AG10803 (cell line): ENCODE data around the gene GALK1.

Experiments
- DNase-seq: peaks from one replicate; pipeline ENCODE4 v3.0.0; 2010; ENCODE audit warnings: low read depth
- H3K4me3 ChIP-seq: 2 replicates; pipeline ENCODE4 v1.5.1; 2011; ENCODE audit warnings: mild to moderate bottlenecking, low read length, control low read depth
- TF ChIP-seq, protein P1 (sequence below): conservative IDR thresholded peaks from 2 replicates; pipeline ENCODE4 v1.5.1; 2011; ENCODE audit warnings: mild to moderate bottlenecking, low read length, control low read depth, inconsistent platforms

GALK1 gene

DNA sequence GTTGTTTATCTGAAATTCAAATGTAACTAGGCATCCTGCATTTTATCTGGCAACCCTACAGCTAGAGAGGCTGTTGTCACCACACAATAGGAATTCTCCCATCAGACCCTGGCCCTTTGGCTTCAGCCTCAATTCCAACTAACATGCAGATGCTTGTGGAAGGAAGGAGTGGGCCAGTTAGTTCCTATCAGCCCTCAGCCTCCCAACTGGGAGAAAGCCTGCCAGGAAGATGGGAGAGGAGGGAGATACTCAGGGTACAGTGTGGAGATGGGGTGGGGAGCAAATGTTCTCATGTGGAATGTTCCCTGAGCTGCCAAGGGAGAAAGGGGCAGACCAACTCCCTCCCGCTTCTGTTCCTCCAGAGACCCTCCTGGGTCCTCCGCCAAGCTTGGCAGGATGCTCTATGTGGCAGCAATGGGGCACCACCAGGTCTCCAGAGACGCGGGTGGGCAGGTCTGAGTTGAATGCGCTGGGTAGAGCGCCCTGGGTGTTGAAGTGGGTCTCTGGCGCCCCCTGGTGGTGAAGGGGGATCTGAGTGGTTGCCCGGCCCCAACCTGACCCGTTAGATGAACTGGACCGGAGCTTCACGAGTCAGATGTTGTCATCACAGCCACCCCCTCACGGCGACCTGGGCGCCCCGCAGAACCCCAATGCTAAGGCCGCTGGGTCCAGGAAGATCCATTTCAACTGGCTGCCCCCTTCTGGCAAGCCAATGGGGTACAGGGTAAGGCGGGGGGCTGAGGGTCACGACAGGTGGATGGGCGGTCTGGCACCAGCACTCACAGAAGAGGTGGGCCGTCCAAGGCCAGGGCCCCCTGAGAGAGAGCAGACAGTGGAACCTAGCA, 15.2 kb downstream of the GALK1 start:
- H3K4me3 ChIP-seq, result peak overlapping the region; percentile 31; the same call in 1 of the 2 replicates
- DNase-seq, result peak; percentile 61
- TF ChIP-seq, protein P1, sequence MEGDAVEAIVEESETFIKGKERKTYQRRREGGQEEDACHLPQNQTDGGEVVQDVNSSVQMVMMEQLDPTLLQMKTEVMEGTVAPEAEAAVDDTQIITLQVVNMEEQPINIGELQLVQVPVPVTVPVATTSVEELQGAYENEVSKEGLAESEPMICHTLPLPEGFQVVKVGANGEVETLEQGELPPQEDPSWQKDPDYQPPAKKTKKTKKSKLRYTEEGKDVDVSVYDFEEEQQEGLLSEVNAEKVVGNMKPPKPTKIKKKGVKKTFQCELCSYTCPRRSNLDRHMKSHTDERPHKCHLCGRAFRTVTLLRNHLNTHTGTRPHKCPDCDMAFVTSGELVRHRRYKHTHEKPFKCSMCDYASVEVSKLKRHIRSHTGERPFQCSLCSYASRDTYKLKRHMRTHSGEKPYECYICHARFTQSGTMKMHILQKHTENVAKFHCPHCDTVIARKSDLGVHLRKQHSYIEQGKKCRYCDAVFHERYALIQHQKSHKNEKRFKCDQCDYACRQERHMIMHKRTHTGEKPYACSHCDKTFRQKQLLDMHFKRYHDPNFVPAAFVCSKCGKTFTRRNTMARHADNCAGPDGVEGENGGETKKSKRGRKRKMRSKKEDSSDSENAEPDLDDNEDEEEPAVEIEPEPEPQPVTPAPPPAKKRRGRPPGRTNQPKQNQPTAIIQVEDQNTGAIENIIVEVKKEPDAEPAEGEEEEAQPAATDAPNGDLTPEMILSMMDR, result peak; percentile 80

DNA sequence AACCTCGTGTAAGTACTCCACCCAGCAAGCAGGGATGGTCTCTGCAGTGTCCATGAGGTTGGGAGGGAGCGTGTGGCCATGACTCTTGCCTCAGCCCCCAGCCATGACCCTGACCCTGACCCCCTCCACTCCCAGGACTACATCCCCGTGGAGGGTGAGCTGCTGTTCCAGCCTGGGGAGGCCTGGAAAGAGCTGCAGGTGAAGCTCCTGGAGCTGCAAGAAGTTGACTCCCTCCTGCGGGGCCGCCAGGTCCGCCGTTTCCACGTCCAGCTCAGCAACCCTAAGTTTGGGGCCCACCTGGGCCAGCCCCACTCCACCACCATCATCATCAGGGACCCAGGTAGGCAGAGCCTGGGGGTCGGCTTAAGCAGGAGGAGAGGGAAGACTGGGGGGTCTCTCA, 16.3 kb downstream of the GALK1 start:
- no peak overlapping the region for H3K4me3 ChIP-seq
- DNase-seq, result no peak
- TF ChIP-seq, protein P1, result no peak

DNA sequence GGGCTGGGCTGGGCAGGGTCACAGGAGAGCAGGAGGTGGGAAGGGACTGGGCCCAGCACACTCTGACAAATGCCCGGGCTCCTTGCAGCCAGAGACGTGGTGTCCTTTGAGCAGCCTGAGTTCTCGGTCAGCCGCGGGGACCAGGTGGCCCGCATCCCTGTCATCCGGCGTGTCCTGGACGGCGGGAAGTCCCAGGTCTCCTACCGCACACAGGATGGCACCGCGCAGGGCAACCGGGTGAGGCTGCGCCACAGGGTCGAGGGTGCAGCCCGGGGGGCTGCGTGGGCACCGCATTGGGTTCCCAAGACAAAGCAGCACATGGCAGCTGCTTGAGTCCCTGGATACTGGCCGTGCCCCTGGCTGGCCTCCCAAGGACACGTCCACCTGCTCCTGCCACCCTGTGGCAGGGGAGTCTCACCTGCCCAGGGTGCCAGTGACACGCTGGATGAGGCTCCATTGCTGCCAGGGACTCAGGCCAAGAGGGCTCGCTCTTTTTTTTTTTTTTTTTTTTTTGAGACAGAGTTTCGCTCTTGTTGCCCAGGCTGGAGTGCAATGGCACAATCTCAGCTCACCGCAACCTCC, 21.3 kb downstream of the GALK1 start:
- TF ChIP-seq, protein P1, result no peak

DNA sequence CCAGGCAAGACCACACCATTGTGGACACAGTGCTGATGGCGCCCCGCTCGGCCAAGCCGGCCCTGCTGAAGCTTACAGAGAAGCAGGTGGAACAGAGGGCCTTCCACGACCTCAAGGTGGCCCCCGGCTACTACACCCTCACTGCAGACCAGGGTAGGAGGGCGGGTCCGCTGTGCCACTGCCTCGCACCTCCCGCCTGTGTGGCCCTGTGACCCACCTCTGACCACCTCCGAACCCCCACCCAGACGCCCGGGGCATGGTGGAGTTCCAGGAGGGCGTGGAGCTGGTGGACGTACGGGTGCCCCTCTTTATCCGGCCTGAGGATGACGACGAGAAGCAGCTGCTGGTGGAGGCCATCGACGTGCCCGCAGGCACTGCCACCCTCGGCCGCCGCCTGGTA, 22.7 kb downstream of the GALK1 start:
- DNase-seq, result no peak
- H3K4me3 ChIP-seq, result no peak overlapping the region
- TF ChIP-seq, protein P1, result no peak

More for the DNA sequence above, 21.3 kb downstream of the GALK1 start:
- no peak for DNase-seq
- H3K4me3 ChIP-seq, result no peak overlapping the region

DNA sequence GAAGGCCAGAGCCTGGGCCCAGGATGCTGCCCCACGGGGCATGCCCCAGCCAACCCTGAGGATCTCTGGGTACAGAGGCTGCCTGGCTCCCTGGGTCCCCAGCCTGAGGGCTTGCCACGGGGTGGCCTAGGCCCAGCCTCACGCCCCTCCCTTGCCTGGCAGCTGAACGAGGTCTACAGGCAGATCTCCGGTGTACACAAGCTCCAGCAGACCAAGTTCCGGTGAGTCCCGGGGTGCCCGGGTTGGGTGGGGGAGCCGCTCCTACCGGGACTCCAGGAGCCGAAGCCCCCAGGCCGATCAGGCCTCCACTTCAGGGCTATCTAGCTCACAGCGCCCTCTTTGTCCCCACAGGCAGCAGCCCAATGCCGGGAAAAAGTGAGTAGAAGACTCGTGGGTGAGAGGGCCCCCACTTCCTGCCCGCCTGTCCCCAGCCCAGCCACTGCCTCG, 24.3 kb downstream of the GALK1 start:
- no peak for DNase-seq
- TF ChIP-seq, protein P1, result no peak
- H3K4me3 ChIP-seq, result no peak overlapping the region

DNA sequence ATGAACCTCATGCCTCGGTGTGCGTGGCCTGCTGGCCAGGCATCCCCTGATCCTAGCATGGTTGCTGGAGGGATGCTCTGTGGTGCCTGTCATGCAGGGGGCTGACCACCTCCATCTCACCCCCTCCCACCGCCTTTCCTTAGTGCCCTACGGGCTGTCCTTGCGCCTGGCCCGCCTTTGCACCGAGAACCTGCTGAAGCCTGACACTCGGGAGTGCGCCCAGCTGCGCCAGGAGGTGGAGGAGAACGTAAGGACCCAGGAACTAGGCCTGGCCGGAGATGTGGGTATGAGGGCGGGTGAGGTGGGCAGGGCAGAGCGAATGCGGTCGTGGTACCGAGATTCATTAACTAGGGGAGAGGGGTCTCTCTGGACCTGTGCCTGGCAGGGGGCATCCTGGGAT, 24.8 kb downstream of the GALK1 start:
- no peak for DNase-seq
- TF ChIP-seq, protein P1, result no peak
- no peak overlapping the region for H3K4me3 ChIP-seq

DNA sequence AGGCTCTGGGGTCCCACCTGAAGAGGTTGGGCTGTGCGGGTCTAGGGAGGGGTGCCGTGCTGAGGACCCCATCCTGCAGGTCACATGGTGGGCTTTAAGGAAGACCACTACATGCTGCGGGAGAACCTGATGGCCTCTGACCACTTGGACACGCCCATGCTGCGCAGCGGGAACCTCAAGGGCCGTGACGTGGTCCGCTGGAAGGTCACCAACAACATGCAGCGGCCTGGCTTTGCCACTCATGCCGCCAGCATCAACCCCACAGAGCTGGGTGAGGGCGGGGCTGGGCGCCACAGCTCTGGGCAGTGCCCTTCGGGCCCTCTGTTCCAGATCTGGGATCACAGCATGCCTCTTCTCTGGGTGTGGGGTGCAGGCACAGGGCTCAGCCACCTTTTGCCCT, 25.2 kb downstream of the GALK1 start:
- no peak overlapping the region for H3K4me3 ChIP-seq
- DNase-seq, result no peak
- TF ChIP-seq, protein P1, result no peak
